HG03469 (cell line): ENCODE data around the gene SLCO3A1.

Experiments
- ATAC-seq: cut with Tn5 transposase; IDR thresholded peaks from one replicate; pipeline ENCODE4 v1.9.1; 2021; ENCODE audit warnings: mild to moderate bottlenecking, moderate library complexity, moderate number of reproducible peaks; ENCODE audit not compliant: unreplicated experiment

SLCO3A1 gene

GRCh38 chr15:92023965-92024364 lies 170.5 kb downstream of the SLCO3A1 start:
- no peak for ATAC-seq

- ATAC-seq = no peak
These were observed 172.3 kb downstream of the SLCO3A1 start for GRCh38 chr15:92025706-92026270.

- no peak for ATAC-seq
These were observed 174.8 kb downstream of the SLCO3A1 start for GRCh38 chr15:92028389-92028724.

- ATAC-seq = no peak
These were observed 176.3 kb downstream of the SLCO3A1 start for GRCh38 chr15:92029767-92030166.

- no peak for ATAC-seq
These were observed 179.8 kb downstream of the SLCO3A1 start for GRCh38 chr15:92033314-92033713.

- ATAC-seq = no peak
These were observed 180.2 kb downstream of the SLCO3A1 start for GRCh38 chr15:92033723-92034122.

GRCh38 chr15:92034227-92034626 lies 180.7 kb downstream of the SLCO3A1 start:
- no peak for ATAC-seq

GRCh38 chr15:92035551-92035950 lies 182.0 kb downstream of the SLCO3A1 start:
- no peak for ATAC-seq

GRCh38 chr15:92035961-92036360 lies 182.5 kb downstream of the SLCO3A1 start:
- ATAC-seq = no peak

- ATAC-seq = no peak
These were observed 184.0 kb downstream of the SLCO3A1 start for GRCh38 chr15:92037491-92037890.

GRCh38 chr15:92040350-92040749 lies 186.8 kb downstream of the SLCO3A1 start:
- ATAC-seq = no peak

GRCh38 chr15:92041371-92041770 lies 187.9 kb downstream of the SLCO3A1 start:
- ATAC-seq = no peak

GRCh38 chr15:92043283-92043682 lies 189.8 kb downstream of the SLCO3A1 start:
- no peak for ATAC-seq

- ATAC-seq = no peak
These were observed 190.8 kb downstream of the SLCO3A1 start for GRCh38 chr15:92044203-92044909.

GRCh38 chr15:92047900-92048299 lies 194.4 kb downstream of the SLCO3A1 start:
- no peak for ATAC-seq

- ATAC-seq = no peak
These were observed 195.2 kb downstream of the SLCO3A1 start for GRCh38 chr15:92048739-92049138.

GRCh38 chr15:92049290-92049989 lies 195.9 kb downstream of the SLCO3A1 start:
- ATAC-seq = no peak

- ATAC-seq = no peak
These were observed 196.9 kb downstream of the SLCO3A1 start for GRCh38 chr15:92050220-92050898.

- ATAC-seq = no peak
These were observed 198.2 kb downstream of the SLCO3A1 start for GRCh38 chr15:92051716-92052115.

GRCh38 chr15:92053753-92054316 lies 200.3 kb downstream of the SLCO3A1 start:
- ATAC-seq = no peak

- ATAC-seq = no peak
These were observed 203.4 kb downstream of the SLCO3A1 start for GRCh38 chr15:92056875-92057274.
